Endothelial cell (in vitro differentiated cells): ENCODE data around the gene CREB3L1. TPM values are rescaled to one million over a fixed set of nuclear protein-coding genes. Genes with fewer than 3 reads are reported as not detected.
A peak's percentile ranks its signal among the peaks of the same experiment; 100 is the strongest.

ENCODE experiments used
- DNase-seq: peaks from one replicate; pipeline ENCODE4 v3.0.0; 2021; ENCODE audit warnings: low spot score
- H3K27ac Mint-ChIP-seq: one replicate; pipeline ENCODE4 v1.8.0; 2021; ENCODE audit warnings: mixed read lengths, inconsistent platforms; ENCODE audit not compliant: unreplicated experiment
- H3K27me3 Mint-ChIP-seq: one replicate; pipeline ENCODE4 v1.8.0; 2021; ENCODE audit warnings: mild to moderate bottlenecking, moderate library complexity, mixed read lengths, inconsistent platforms; ENCODE audit not compliant: unreplicated experiment
- H3K36me3 Mint-ChIP-seq: one replicate; pipeline ENCODE4 v1.8.0; 2021; ENCODE audit warnings: mild to moderate bottlenecking, low read depth, mixed read lengths, inconsistent platforms; ENCODE audit not compliant: unreplicated experiment
- H3K4me1 Mint-ChIP-seq: one replicate; pipeline ENCODE4 v1.8.0; 2021; ENCODE audit warnings: mild to moderate bottlenecking, mixed read lengths, inconsistent platforms; ENCODE audit not compliant: unreplicated experiment
- H3K4me3 Mint-ChIP-seq: one replicate; pipeline ENCODE4 v1.8.0; 2021; ENCODE audit warnings: mild to moderate bottlenecking, mixed read lengths, inconsistent platforms; ENCODE audit not compliant: unreplicated experiment
- H3K9me3 Mint-ChIP-seq: one replicate; pipeline ENCODE4 v1.8.0; 2021; ENCODE audit warnings: mixed read lengths, inconsistent platforms; ENCODE audit not compliant: unreplicated experiment
- CTCF ChIP-seq: fragments of 200-600 bp; sonication (generic); IDR thresholded peaks from one replicate; pipeline ENCODE4 v1.5.0; 2021; ENCODE audit warnings: antibody characterized with exemption; ENCODE audit not compliant: unreplicated experiment
- total RNA-seq: library from RNA; stranded (reverse); fragmentation: NEBNext Ultra II Directional; extraction: Animal tissue kit (Norgen Biotek cat#: 25700); gene quantifications from one replicate; pipeline ENCODE4 v1.2.1, GENCODE V29; 2021; ENCODE audit not compliant: unreplicated experiment

Gene CREB3L1
- total RNA-seq, 1 donor from 2014 or later, result 21.6 TPM

- peaks cover 20% of the 10 kb centered on the region for H3K27me3 Mint-ChIP-seq
- H3K4me1 Mint-ChIP-seq, result peaks cover 30% of the 10 kb centered on the region
Observed at GRCh38 chr11:46332093-46332567, 54.7 kb downstream of the CREB3L1 start.

GRCh38 chr11:46332568-46333393 is 55.3 kb downstream of the CREB3L1 start:
- no peak for TF ChIP-seq CTCF
- H3K4me3 Mint-ChIP-seq, result no peak overlapping the region
- no peaks in the 10 kb centered on the region for H3K9me3 Mint-ChIP-seq
- H3K36me3 Mint-ChIP-seq, result peaks cover 5% of the 10 kb centered on the region
- peaks cover 34% of the 10 kb centered on the region for H3K4me1 Mint-ChIP-seq
- peaks cover 18% of the 10 kb centered on the region for H3K27me3 Mint-ChIP-seq
- H3K27ac Mint-ChIP-seq, result no peak overlapping the region
- no peak for DNase-seq

More at GRCh38 chr11:46332093-46332567, 54.7 kb downstream of the CREB3L1 start:
- no peak for TF ChIP-seq CTCF
- peaks cover 5% of the 10 kb centered on the region for H3K36me3 Mint-ChIP-seq
- peak overlapping the region; percentile 9 for H3K27ac Mint-ChIP-seq
- no peak for DNase-seq
- peak overlapping the region; percentile 43 for H3K4me3 Mint-ChIP-seq
- no peaks in the 10 kb centered on the region for H3K9me3 Mint-ChIP-seq

- Mint-ChIP-seq H3K27ac (no peak overlapping the region), H3K4me1 (peaks cover 37% of the 10 kb centered on the region), H3K27me3 (peaks cover 18% of the 10 kb centered on the region), H3K4me3 (no peak overlapping the region), H3K9me3 (no peaks in the 10 kb centered on the region), H3K36me3 (peaks cover 5% of the 10 kb centered on the region)
- TF ChIP-seq CTCF, result no peak
- no peak for DNase-seq
Observed at GRCh38 chr11:46333394-46333947, 56.0 kb downstream of the CREB3L1 start.

GRCh38 chr11:46334211-46334610 is 56.7 kb downstream of the CREB3L1 start:
- Mint-ChIP-seq H3K27me3 (peaks cover 20% of the 10 kb centered on the region), H3K9me3 (no peaks in the 10 kb centered on the region), H3K4me1 (peaks cover 43% of the 10 kb centered on the region), H3K27ac (no peak overlapping the region), H3K36me3 (peaks cover 5% of the 10 kb centered on the region), H3K4me3 (no peak overlapping the region)
- TF ChIP-seq CTCF, result no peak
- DNase-seq, result no peak

GRCh38 chr11:46335271-46335670 is 57.8 kb downstream of the CREB3L1 start:
- Mint-ChIP-seq H3K4me1 (peaks cover 43% of the 10 kb centered on the region), H3K9me3 (no peaks in the 10 kb centered on the region), H3K27ac (no peak overlapping the region), H3K36me3 (peaks cover 5% of the 10 kb centered on the region), H3K4me3 (no peak overlapping the region), H3K27me3 (peaks cover 25% of the 10 kb centered on the region)
- no peak for TF ChIP-seq CTCF
- no peak for DNase-seq
